Neural cell (in vitro differentiated cells): ENCODE measurements around the gene MRPS33. TPM values are rescaled to one million over a fixed set of nuclear protein-coding genes. Genes with fewer than 3 reads are reported as not detected.

Source experiments
- H2AFZ ChIP-seq: fragments of 200-600, 300-800 bp; sonication (generic), shearing (Covaris generic); 2 replicates; pipeline ENCODE4 v1.6.0; 2014; ENCODE audit warnings: low read depth, mild to moderate bottlenecking, antibody characterized with exemption, low read length, moderate library complexity
- H3F3A ChIP-seq: fragments of 200-600 bp; shearing (Covaris generic); 2 replicates; pipeline ENCODE4 v1.6.1; 2016; ENCODE audit warnings: mild to moderate bottlenecking, moderate library complexity, mixed read lengths, antibody characterized with exemption, low read length; ENCODE audit not compliant: insufficient read depth, poor library complexity, severe bottlenecking
- H3K27ac ChIP-seq: fragments of 200-600, 300-800 bp; sonication (generic), shearing (Covaris generic); 2 replicates; pipeline ENCODE4 v1.5.1; 2014; ENCODE audit warnings: mild to moderate bottlenecking, low read length, moderate library complexity
- H3K27me3 ChIP-seq: fragments of 300-800, 200-600 bp; sonication (generic), shearing (Covaris generic); 2 replicates; pipeline ENCODE4 v1.6.0; 2014; ENCODE audit warnings: mild to moderate bottlenecking, low read depth, low read length, moderate library complexity; ENCODE audit not compliant: insufficient read depth
- H3K36me3 ChIP-seq: fragments of 300-800, 200-600 bp; sonication (generic), shearing (Covaris generic); 2 replicates; pipeline ENCODE4 v1.5.1; 2014; ENCODE audit warnings: mild to moderate bottlenecking, antibody characterized with exemption, low read length, moderate library complexity; ENCODE audit not compliant: insufficient read depth
- H3K4me2 ChIP-seq: fragments of 300-800, 200-600 bp; sonication (generic), shearing (Covaris generic); 2 replicates; pipeline ENCODE4 v1.6.0; 2014; ENCODE audit warnings: mild to moderate bottlenecking, low read length
- H3K4me3 ChIP-seq: fragments of 300-800, 200-600 bp; sonication (generic), shearing (Covaris generic); 2 replicates; pipeline ENCODE4 v1.5.1; 2014; ENCODE audit warnings: mild to moderate bottlenecking, low read length, moderate library complexity
- H3K79me2 ChIP-seq: fragments of 200-600 bp; shearing (Covaris generic); replicated peaks from 2 replicates; pipeline ENCODE4 v1.6.0; 2014; ENCODE audit warnings: mild to moderate bottlenecking, low read length, moderate library complexity; ENCODE audit not compliant: insufficient read depth
- H3K9ac ChIP-seq: fragments of 300-800, 200-600 bp; sonication (generic), shearing (Covaris generic); 2 replicates; pipeline ENCODE4 v1.6.1; 2016; ENCODE audit warnings: mild to moderate bottlenecking, low read length, mixed read lengths
- H3K9me2 ChIP-seq: fragments of 200-600 bp; shearing (Covaris generic); 2 replicates; pipeline ENCODE4 v1.6.1; 2016; ENCODE audit warnings: mild to moderate bottlenecking, low read length, mixed read lengths; ENCODE audit not compliant: insufficient read depth
- H3K9me3 ChIP-seq: fragments of 200-600, 300-800 bp; sonication (generic), shearing (Covaris generic); 2 replicates; pipeline ENCODE4 v1.6.1; 2016; ENCODE audit warnings: mild to moderate bottlenecking, mixed run types, low read length, moderate library complexity, mixed read lengths
- H4K20me1 ChIP-seq: fragments of 200-600 bp; shearing (Covaris generic); 2 replicates; pipeline ENCODE4 v1.6.1; 2016; ENCODE audit warnings: mild to moderate bottlenecking, mixed run types; ENCODE audit not compliant: insufficient read depth
- EP300 ChIP-seq: fragments of 450-650 bp; conservative IDR thresholded peaks from 2 replicates; pipeline ENCODE4 v1.6.1; 2014; ENCODE audit warnings: antibody characterized with exemption, mild to moderate bottlenecking, moderate library complexity; ENCODE audit not compliant: poor library complexity, severe bottlenecking
- EZH2 ChIP-seq: fragments of 200-600, 300-800 bp; shearing (Covaris generic), sonication (generic); IDR thresholded peaks from 2 replicates; pipeline ENCODE4 v1.6.1; 2014; ENCODE audit warnings: antibody characterized with exemption, low read length, borderline replicate concordance, mild to moderate bottlenecking; ENCODE audit not compliant: insufficient read depth, poor library complexity, severe bottlenecking
- MXI1 ChIP-seq: fragments of 450-650 bp; conservative IDR thresholded peaks from 2 replicates; pipeline ENCODE4 v1.6.1; 2014; ENCODE audit warnings: antibody characterized with exemption, mild to moderate bottlenecking; ENCODE audit not compliant: poor library complexity, severe bottlenecking
- POLR2AphosphoS5 ChIP-seq: IDR thresholded peaks from 2 replicates; pipeline ENCODE4 v1.6.1; 2012
- RAD21 ChIP-seq: fragments of 450-650 bp; conservative IDR thresholded peaks from 2 replicates; pipeline ENCODE4 v1.6.1; 2014; ENCODE audit warnings: antibody characterized with exemption, mild to moderate bottlenecking, moderate library complexity
- SMC3 ChIP-seq: fragments of 450-650 bp; conservative IDR thresholded peaks from 2 replicates; pipeline ENCODE4 v1.6.1; 2014; ENCODE audit warnings: antibody characterized with exemption, mild to moderate bottlenecking, moderate library complexity; ENCODE audit not compliant: poor library complexity
- TAF1 ChIP-seq: IDR thresholded peaks from 2 replicates; pipeline ENCODE4 v1.6.1; 2012; ENCODE audit warnings: low read depth
- polyA plus RNA-seq: library from polyadenylated mRNA; depleted of rRNA; stranded (reverse); fragments of >200 nt; gene quantifications from 2 replicates; pipeline ENCODE4 v1.2.3, GENCODE V29; 2014
- TF ChIP-seq, protein P1 (sequence below): fragments of 450-650 bp; IDR thresholded peaks from 2 replicates; pipeline ENCODE4 v1.5.1; 2014; ENCODE audit warnings: antibody characterized with exemption, mild to moderate bottlenecking, moderate library complexity; ENCODE audit not compliant: poor library complexity, severe bottlenecking
- TF ChIP-seq, protein P2 (sequence below): IDR thresholded peaks from 2 replicates; pipeline ENCODE4 v1.6.1; 2012; ENCODE audit warnings: borderline replicate concordance

MRPS33 gene
- polyA plus RNA-seq, 1 donor from 2014 or later, result 68.5 TPM

DNA sequence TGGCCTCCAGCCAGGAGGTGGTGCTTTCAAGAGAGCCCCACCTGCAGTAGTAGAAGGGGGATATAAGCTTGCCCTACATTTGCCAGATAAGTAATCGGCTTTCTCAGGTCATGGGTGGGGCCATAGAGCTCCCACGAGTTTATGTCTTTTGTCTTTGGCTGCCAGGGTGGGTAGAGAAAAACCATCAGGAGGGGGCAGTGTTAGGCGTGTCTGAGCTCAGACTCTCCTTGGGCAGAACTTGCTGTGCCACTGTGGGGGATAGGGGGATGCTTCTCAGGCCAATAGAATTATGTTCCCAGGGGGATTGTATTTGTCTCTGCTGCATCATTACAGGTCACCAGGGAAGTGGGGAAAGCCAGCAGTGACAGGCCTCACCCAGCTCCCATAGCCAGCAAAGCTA is 12.3 kb upstream of the MRPS33 start:
- Histone ChIP-seq H2AFZ (no peak overlapping the region), H3F3A (no peaks in the 10 kb centered on the region), H3K9me3 (peaks cover 10% of the 10 kb centered on the region), H3K27ac (no peak overlapping the region), H3K79me2 (no peaks in the 10 kb centered on the region), H3K9ac (no peak overlapping the region), H3K36me3 (no peaks in the 10 kb centered on the region), H4K20me1 (no peaks in the 10 kb centered on the region), H3K27me3 (no peaks in the 10 kb centered on the region), H3K4me2 (no peak overlapping the region), H3K9me2 (no peaks in the 10 kb centered on the region), H3K4me3 (no peak overlapping the region)
- TF ChIP-seq, protein P1, sequence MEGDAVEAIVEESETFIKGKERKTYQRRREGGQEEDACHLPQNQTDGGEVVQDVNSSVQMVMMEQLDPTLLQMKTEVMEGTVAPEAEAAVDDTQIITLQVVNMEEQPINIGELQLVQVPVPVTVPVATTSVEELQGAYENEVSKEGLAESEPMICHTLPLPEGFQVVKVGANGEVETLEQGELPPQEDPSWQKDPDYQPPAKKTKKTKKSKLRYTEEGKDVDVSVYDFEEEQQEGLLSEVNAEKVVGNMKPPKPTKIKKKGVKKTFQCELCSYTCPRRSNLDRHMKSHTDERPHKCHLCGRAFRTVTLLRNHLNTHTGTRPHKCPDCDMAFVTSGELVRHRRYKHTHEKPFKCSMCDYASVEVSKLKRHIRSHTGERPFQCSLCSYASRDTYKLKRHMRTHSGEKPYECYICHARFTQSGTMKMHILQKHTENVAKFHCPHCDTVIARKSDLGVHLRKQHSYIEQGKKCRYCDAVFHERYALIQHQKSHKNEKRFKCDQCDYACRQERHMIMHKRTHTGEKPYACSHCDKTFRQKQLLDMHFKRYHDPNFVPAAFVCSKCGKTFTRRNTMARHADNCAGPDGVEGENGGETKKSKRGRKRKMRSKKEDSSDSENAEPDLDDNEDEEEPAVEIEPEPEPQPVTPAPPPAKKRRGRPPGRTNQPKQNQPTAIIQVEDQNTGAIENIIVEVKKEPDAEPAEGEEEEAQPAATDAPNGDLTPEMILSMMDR, result no peak
- TF ChIP-seq TAF1 (no peak), EP300 (no peak), POLR2AphosphoS5 (no peak), EZH2 (no peak), SMC3 (no peak), RAD21 (no peak), MXI1 (no peak)
- TF ChIP-seq, protein P2, sequence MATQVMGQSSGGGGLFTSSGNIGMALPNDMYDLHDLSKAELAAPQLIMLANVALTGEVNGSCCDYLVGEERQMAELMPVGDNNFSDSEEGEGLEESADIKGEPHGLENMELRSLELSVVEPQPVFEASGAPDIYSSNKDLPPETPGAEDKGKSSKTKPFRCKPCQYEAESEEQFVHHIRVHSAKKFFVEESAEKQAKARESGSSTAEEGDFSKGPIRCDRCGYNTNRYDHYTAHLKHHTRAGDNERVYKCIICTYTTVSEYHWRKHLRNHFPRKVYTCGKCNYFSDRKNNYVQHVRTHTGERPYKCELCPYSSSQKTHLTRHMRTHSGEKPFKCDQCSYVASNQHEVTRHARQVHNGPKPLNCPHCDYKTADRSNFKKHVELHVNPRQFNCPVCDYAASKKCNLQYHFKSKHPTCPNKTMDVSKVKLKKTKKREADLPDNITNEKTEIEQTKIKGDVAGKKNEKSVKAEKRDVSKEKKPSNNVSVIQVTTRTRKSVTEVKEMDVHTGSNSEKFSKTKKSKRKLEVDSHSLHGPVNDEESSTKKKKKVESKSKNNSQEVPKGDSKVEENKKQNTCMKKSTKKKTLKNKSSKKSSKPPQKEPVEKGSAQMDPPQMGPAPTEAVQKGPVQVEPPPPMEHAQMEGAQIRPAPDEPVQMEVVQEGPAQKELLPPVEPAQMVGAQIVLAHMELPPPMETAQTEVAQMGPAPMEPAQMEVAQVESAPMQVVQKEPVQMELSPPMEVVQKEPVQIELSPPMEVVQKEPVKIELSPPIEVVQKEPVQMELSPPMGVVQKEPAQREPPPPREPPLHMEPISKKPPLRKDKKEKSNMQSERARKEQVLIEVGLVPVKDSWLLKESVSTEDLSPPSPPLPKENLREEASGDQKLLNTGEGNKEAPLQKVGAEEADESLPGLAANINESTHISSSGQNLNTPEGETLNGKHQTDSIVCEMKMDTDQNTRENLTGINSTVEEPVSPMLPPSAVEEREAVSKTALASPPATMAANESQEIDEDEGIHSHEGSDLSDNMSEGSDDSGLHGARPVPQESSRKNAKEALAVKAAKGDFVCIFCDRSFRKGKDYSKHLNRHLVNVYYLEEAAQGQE, result no peak

DNA sequence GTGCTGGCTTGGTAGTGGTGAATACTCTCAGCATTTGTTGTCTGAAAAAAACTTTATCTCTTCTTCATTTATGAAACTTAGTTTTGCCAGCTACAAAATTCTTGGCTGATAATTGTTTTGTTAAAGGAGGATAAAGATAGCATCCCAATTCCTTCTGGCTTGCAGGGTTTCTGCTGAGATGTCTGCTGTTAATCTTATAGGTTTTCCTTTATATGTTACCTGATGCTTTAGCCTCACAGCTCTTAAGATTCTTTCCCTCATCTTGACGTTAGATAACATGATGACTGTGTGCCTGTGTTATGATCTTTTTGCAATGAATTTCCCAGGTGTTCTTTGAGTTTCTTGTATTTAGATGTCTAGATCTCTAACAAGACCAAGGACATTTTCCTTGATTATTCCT is 9.9 kb upstream of the MRPS33 start:
- no peak overlapping the region for H3K9ac ChIP-seq

More for the DNA sequence above, 9.9 kb upstream of the MRPS33 start:
- Histone ChIP-seq H4K20me1 (no peaks in the 10 kb centered on the region), H3K4me2 (no peak overlapping the region), H3K9me2 (no peaks in the 10 kb centered on the region), H3K36me3 (no peaks in the 10 kb centered on the region), H2AFZ (no peak overlapping the region), H3K9me3 (peaks cover 6% of the 10 kb centered on the region), H3K27ac (no peak overlapping the region), H3K27me3 (no peaks in the 10 kb centered on the region), H3K79me2 (no peaks in the 10 kb centered on the region), H3F3A (no peaks in the 10 kb centered on the region), H3K4me3 (no peak overlapping the region)
- TF ChIP-seq TAF1 (no peak), EP300 (no peak), SMC3 (no peak), POLR2AphosphoS5 (no peak), RAD21 (no peak), EZH2 (no peak), MXI1 (no peak)
- TF ChIP-seq, protein P2, result no peak
- TF ChIP-seq, protein P1, result no peak
